ENCODE measurements around the gene PPP1R15B. TPM values are rescaled to one million over a fixed set of nuclear protein-coding genes. Genes with fewer than 3 reads are reported as not detected.

The PPP1R15B gene
- total and polyA plus RNA-seq, 2 donors (not counting 1 experiment from before 2014, with no cell fraction given) = 65.7 to 137 TPM

DNA sequence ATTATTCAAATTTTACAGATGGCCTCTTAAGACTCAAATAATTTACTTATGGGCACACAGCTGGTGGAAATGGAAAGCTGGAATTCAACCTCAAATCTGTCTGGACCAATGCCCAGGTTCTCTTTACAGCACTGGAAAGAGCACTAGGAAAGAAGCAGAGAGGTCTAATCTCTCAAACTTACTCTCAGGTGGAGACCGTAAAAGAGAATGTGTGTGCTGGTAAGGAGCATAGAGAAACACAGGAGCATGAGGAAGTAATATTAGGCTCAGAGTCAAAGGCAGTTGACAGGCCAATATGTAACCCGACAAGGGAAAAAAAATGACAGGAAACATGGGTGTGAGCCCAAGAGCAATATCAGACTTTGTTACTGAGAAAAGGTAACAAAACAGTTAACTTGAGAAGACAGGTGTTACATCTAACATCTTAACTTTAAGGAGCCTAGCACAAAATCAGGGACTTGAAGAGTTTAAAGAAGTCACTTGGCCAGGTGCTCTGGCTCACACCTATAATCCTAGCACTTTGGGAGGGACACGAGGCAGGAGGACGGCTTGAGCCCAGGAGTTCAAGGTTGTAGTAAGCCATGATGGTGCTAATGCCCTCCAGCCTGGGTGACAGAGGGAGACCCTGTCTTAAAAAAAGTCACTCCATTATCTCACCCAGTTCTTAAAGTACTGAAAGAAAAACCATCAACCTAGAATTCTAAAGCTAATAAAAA is 20.7 kb downstream of the PPP1R15B start:
- no peaks in the 10 kb centered on the region for H3K27me3 Mint-ChIP-seq
- Histone ChIP-seq H3K27me3 (replicated peaks in 1 of 4; ENCODE audit: control extremely low read depth in 1 of 4, control insufficient read depth in 3 of 4, insufficient read depth in 4 of 4, low read length in 3 of 4) (no peaks in the 10 kb centered on the region), H3K79me2 (ENCODE audit: control insufficient read depth, insufficient read depth, low read length) (no peaks in the 10 kb centered on the region), H3K4me2 (replicated peaks; ENCODE audit: low read depth, low read length, poor library complexity, severe bottlenecking) (no peak overlapping the region), H3K9ac (ENCODE audit: low read length) (no peak overlapping the region), H4K20me1 (ENCODE audit: control insufficient read depth, insufficient read depth, low read length, poor library complexity, severe bottlenecking) (no peaks in the 10 kb centered on the region), H2AFZ (ENCODE audit: insufficient read depth, low read depth, low read length, poor library complexity, severe bottlenecking) (no peak overlapping the region), H3K27ac (ENCODE audit: low read length in 2 of 2) (no peak overlapping the region), H3K9me3 (ENCODE audit: control extremely low read depth in 1 of 3, control insufficient read depth in 2 of 3, insufficient read depth in 1 of 3, low read length in 2 of 3) (peaks cover 0 to 5% (median 0%) of the 10 kb centered on the region in 3 donors), H3K4me3 (ENCODE audit: control extremely low read depth in 1 of 5, extremely low read depth in 1 of 5, insufficient read depth in 1 of 5, low read depth in 2 of 5, low read length in 4 of 5) (no peak overlapping the region), H3K36me3 (replicated peaks in 1 of 2; ENCODE audit: control extremely low read depth in 1 of 2, control insufficient read depth in 1 of 2, extremely low read depth in 1 of 2, insufficient read depth in 2 of 2, low read length in 1 of 2) (no peaks in the 10 kb centered on the region), H3K4me1 (ENCODE audit: control insufficient read depth in 2 of 2, insufficient read depth in 2 of 2, low read length in 2 of 2) (no peaks in the 10 kb centered on the region)
- no peaks in the 10 kb centered on the region for H3K9me3 Mint-ChIP-seq (ENCODE audit: insufficient read depth)
- H3K4me1 Mint-ChIP-seq = no peaks in the 10 kb centered on the region
- H3K27ac Mint-ChIP-seq = no peak overlapping the region
- POLR2A ChIA-PET = no interaction called here
- 56% methylated on average over 3 of the region's 4 CpGs for WGBS (ENCODE audit: insufficient coverage)
- TF ChIP-seq EZH2 (IDR thresholded peaks at IDR 0.05; ENCODE audit: borderline replicate concordance, insufficient read depth, low read depth, low read length, poor library complexity, severe bottlenecking) = no peak
- TF ChIP-seq, protein P1, sequence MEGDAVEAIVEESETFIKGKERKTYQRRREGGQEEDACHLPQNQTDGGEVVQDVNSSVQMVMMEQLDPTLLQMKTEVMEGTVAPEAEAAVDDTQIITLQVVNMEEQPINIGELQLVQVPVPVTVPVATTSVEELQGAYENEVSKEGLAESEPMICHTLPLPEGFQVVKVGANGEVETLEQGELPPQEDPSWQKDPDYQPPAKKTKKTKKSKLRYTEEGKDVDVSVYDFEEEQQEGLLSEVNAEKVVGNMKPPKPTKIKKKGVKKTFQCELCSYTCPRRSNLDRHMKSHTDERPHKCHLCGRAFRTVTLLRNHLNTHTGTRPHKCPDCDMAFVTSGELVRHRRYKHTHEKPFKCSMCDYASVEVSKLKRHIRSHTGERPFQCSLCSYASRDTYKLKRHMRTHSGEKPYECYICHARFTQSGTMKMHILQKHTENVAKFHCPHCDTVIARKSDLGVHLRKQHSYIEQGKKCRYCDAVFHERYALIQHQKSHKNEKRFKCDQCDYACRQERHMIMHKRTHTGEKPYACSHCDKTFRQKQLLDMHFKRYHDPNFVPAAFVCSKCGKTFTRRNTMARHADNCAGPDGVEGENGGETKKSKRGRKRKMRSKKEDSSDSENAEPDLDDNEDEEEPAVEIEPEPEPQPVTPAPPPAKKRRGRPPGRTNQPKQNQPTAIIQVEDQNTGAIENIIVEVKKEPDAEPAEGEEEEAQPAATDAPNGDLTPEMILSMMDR (IDR thresholded peaks at IDR 0.05) = no peak
- ATAC-seq (ENCODE audit: low read depth) (no peak), DNase-seq (no peak)
- intact Hi-C loops (cut with micrococcal nuclease) = no loop called here
- CTCF ChIA-PET = interaction anchor here (1.2 kb wide), 1 partner anchor 13 kb away, joined by 4 read pairs; no protein-coding TSS in a partner anchor
- H3K4me3 Mint-ChIP-seq = no peak overlapping the region

DNA sequence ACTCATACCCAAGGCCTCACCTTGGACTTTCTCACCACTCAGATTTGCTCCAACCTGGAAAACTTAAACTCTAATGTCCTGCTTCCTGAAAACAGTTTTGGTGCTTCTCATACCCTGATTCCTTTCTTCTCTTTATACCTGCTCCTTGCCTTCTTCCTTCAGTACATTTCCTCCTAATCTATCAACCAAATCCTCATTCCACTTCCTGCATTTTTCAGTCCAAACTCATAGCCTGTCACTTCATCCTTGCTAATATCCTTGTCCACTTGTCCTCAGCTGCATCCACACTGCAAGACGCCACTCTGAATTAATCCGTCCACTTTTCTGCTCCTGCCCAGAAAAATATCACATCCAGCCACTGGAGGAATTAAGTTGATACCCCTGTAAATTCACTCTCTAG is 25.9 kb downstream of the PPP1R15B start:
- H3K9ac ChIP-seq (ENCODE audit: low read length) = no peak overlapping the region
- CTCF ChIA-PET = interaction anchor here (2.8 kb wide), 1 partner anchor 13 kb away, joined by 14 read pairs; no protein-coding TSS in a partner anchor
- H3K9me3 ChIP-seq (ENCODE audit: control extremely low read depth in 1 of 3, control insufficient read depth in 2 of 3, insufficient read depth in 1 of 3, low read length in 2 of 3) = no peaks in the 10 kb centered on the region
- Mint-ChIP-seq H3K9me3 (ENCODE audit: insufficient read depth) (no peaks in the 10 kb centered on the region), H3K27ac (no peak overlapping the region), H3K4me1 (peaks cover 3% of the 10 kb centered on the region), H3K4me3 (no peak overlapping the region), H3K27me3 (no peaks in the 10 kb centered on the region)
- H3K27ac ChIP-seq (ENCODE audit: low read length in 2 of 2) = no peak overlapping the region
- POLR2A ChIA-PET = no interaction called here
- no peaks in the 10 kb centered on the region for H3K36me3 ChIP-seq (replicated peaks in 1 of 2; ENCODE audit: control extremely low read depth in 1 of 2, control insufficient read depth in 1 of 2, extremely low read depth in 1 of 2, insufficient read depth in 2 of 2, low read length in 1 of 2)
- TF ChIP-seq, protein P1 (IDR thresholded peaks at IDR 0.05) = no peak
- no peak for TF ChIP-seq EZH2 (IDR thresholded peaks at IDR 0.05; ENCODE audit: borderline replicate concordance, insufficient read depth, low read depth, low read length, poor library complexity, severe bottlenecking)
- H3K4me2 ChIP-seq (replicated peaks; ENCODE audit: low read depth, low read length, poor library complexity, severe bottlenecking) = no peak overlapping the region
- no peak for ATAC-seq (ENCODE audit: low read depth)
- no peak overlapping the region for H3K4me3 ChIP-seq (ENCODE audit: control extremely low read depth in 1 of 5, extremely low read depth in 1 of 5, insufficient read depth in 1 of 5, low read depth in 2 of 5, low read length in 4 of 5)
- no peaks in the 10 kb centered on the region for H4K20me1 ChIP-seq (ENCODE audit: control insufficient read depth, insufficient read depth, low read length, poor library complexity, severe bottlenecking)
- H3K4me1 ChIP-seq (ENCODE audit: control insufficient read depth in 2 of 2, insufficient read depth in 2 of 2, low read length in 2 of 2) = peaks cover 0 to 8% of the 10 kb centered on the region in 2 donors
- no peaks in the 10 kb centered on the region for H3K27me3 ChIP-seq (replicated peaks in 1 of 4; ENCODE audit: control extremely low read depth in 1 of 4, control insufficient read depth in 3 of 4, insufficient read depth in 4 of 4, low read length in 3 of 4)
- 100% methylated on average over 2 of the region's 2 CpGs for WGBS (ENCODE audit: insufficient coverage)
- intact Hi-C loops (cut with micrococcal nuclease) = no loop called here
- no peak overlapping the region for H2AFZ ChIP-seq (ENCODE audit: insufficient read depth, low read depth, low read length, poor library complexity, severe bottlenecking)
- H3K79me2 ChIP-seq (ENCODE audit: control insufficient read depth, insufficient read depth, low read length) = no peaks in the 10 kb centered on the region
- no peak for DNase-seq
